ENCODE results near the gene RBMS3.
"Not testable (repeated sequence)": the region's sequence is repeated elsewhere in the genome, so short reads cannot be mapped to it uniquely, and the experiment has no call there.

The RBMS3 gene

GRCh38 chr3:29370476-29371420 is 89.9 kb downstream of the RBMS3 start:
- H3K4me3 ChIP-seq = no peak overlapping the region
- no peak overlapping the region for H3K27ac ChIP-seq

DNA sequence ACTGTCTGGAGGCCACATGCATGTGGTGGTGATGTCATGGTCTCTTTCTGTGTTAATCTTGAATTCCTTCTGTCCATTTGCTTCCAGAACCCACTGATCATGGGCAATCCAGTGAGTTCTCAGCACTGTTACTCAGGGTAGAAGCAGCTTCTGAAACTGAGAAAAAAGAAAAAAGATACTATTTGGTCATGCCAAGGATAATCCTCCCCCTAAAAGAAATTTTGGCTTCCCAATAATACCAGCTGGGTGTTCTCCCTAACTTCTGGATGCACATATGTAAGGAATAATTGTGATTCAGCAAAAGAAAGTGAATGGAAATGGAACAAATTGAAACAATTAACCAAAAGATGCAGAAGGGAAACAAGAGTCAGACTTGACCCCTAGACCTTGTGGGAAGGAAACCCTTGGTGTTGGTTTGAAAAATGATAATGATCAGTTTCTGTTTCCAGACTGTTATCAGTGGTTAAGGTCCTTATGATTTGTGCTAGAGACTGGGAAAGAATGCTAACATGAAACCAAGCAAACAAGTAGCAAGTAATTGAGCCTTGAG is 92.3 kb downstream of the RBMS3 start:
- H3K27ac ChIP-seq = no peak overlapping the region

GRCh38 chr3:29374226-29374625 is 93.4 kb downstream of the RBMS3 start:
- no peak overlapping the region for H3K4me3 ChIP-seq
- H3K27ac ChIP-seq = no peak overlapping the region

More for the DNA sequence above, 92.3 kb downstream of the RBMS3 start:
- no peak overlapping the region for H3K4me3 ChIP-seq

- no peak overlapping the region for H3K4me3 ChIP-seq
- H3K27ac ChIP-seq = no peak overlapping the region
Measured at GRCh38 chr3:29379097-29379496, 98.2 kb downstream of the RBMS3 start.

GRCh38 chr3:29381595-29381994 is 100.7 kb downstream of the RBMS3 start:
- Histone ChIP-seq H3K27ac (peak overlapping the region in 1 of 21 experiments; percentile 23), H3K4me3 (no peak overlapping the region)

- Histone ChIP-seq H3K27ac (peak overlapping the region in 1 of 21 experiments; percentile 23), H3K4me3 (no peak overlapping the region)
Measured at GRCh38 chr3:29382409-29382808, 101.5 kb downstream of the RBMS3 start.

GRCh38 chr3:29382845-29383244 is 102.0 kb downstream of the RBMS3 start:
- H3K4me3 ChIP-seq = no peak overlapping the region
- H3K27ac ChIP-seq = no peak overlapping the region

DNA sequence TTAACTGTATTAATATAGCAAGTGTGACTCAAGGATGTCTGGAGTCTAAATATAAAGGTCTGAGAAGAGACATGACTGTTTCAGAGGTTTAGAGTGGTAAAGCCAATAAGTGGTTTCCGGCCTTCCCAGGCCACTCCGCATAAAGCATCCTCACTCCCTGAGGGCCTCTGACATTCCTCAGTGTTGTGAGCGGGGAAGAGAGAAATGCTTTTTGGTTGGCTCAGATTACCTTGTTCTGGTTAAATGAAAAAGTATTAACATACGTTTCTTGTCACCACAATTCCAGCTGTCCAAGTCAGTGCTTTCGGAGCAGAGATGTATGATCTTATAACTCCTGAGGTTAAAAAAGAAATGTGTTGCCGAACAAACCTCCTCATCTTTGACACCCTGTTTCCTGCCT is 103.8 kb downstream of the RBMS3 start:
- H3K4me3 ChIP-seq = no peak overlapping the region
- peak overlapping the region in 2 of 21 experiments; percentile 11 to 28 for H3K27ac ChIP-seq

DNA sequence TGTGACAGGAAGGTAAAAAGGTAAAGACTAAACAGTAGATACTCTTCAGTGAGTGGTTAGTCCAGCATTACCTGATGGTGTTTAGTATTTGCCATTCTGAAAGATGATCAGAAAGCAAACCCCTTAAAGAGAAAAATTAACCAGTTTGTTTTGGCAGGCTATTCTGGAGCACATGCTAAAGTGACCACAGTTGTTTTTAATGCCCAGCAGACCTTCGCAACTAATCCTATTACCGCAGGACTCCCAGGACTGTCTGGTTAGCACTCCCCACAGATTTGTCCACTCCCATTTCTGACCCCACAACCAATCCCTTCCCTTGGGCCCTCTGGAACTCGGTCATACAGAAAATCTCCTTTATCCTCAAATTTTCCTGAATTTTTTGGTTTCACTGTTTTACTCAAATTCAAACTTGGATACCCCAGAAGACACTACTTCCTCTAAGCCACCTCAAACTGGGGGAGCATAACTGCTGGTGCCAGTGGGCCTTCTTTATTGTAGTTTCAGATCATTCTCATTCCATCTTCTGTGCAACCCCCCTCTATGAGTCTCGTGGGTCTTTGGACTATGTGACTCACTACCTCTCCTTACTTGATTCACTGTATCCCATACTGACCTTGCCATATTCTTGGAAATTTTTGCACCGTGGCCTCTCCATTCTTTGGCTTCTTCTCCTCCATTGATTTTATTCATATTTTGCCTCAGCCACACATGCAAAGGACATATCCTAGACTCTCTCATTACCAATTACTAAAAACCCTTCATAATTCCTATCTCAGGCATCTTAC is 104.4 kb downstream of the RBMS3 start:
- no peak overlapping the region for H3K4me3 ChIP-seq
- peak overlapping the region in 2 of 21 experiments; percentile 2 to 11 for H3K27ac ChIP-seq

DNA sequence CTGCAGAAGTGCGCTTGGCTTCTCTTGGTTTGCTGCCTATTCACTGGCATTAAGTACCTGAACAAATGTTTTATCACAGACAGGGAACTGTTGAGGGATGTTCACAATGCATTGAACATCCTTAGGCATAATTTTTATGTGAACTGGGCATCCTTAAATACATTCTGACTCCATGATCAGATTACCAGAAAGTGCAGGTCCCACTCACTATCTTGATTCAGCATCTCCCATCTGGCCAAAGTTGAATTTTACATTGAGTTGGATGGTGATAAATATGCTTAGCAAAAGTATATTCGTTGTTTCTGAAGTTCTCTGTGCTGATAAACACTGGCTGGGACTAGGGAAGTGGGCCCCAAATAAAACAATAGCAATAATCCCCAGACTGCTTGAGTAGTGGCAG is 108.5 kb downstream of the RBMS3 start:
- Histone ChIP-seq H3K27ac (no peak overlapping the region), H3K4me3 (no peak overlapping the region)

- no peak overlapping the region for H3K4me3 ChIP-seq
- no peak overlapping the region for H3K27ac ChIP-seq
Measured at GRCh38 chr3:29392625-29393388, 111.9 kb downstream of the RBMS3 start.

- not testable (repeated sequence) for H3K4me3 ChIP-seq, H3K27ac ChIP-seq
Measured at GRCh38 chr3:29393946-29394345, 113.1 kb downstream of the RBMS3 start.

DNA sequence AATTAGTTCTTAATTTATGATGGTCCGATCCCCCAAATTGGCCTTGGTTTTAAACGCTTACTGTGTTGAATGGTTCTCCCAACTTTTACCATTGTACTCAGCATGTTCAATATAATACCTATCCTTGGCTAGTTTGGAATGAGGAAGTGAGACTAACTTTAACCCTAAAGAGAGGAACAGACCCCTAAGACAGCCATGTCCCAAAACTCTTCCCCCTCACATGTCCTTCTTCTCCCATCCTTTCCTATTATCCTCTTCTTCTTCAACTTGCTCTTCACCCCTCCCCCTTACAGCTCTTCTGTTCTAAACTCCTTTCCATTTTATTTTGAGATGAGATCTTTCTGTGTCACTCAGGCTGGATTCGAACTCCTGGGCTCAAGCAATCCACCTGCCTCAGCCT is 116.5 kb downstream of the RBMS3 start:
- Histone ChIP-seq H3K4me3 (no peak overlapping the region), H3K27ac (no peak overlapping the region)

GRCh38 chr3:29398787-29399186 is 117.9 kb downstream of the RBMS3 start:
- Histone ChIP-seq H3K4me3 (no peak overlapping the region), H3K27ac (no peak overlapping the region)

DNA sequence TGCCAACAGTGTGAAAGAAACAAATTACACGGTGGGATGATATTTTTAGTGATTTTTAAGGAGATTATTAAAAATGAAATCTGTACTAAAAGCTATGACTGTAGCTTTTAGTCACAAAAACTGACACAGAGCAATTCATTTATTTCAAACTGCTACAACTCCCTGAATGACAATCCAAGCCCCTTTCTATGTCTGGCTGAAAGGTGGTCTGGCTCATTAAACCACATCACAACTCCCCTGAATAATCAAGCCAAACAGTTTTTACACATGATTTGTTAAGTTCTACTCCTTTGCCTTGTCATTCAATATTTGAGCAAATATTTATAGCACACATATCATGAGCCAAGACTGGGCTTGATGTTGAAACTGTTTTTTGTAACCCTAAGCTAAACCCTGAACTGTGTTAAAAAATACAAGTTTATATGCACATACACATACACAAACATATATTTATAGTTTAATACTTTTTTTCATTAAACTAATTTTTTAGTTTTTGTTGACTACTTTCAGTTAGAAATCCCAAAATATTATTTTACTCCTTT is 125.5 kb downstream of the RBMS3 start:
- H3K27ac ChIP-seq = no peak overlapping the region
- no peak overlapping the region for H3K4me3 ChIP-seq

DNA sequence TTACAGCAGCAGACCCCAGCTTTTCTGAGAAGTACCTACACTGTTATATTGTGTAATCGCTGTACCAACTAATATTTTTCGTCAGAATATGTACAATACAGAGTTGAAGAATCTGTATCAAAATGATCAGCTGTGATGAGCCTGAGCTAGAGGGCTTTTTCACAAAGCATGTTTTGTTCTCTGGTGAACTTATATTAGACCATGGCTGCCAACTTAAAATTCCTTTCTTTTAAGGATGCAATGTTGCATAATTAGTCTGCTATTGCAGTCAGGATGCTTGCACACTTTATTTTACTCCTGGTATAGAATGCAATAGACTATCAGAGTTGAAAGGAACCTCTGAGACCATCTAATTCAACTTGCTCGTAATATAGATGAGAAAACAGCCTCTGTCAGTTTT is 127.8 kb downstream of the RBMS3 start:
- Histone ChIP-seq H3K4me3 (no peak overlapping the region), H3K27ac (no peak overlapping the region)

DNA sequence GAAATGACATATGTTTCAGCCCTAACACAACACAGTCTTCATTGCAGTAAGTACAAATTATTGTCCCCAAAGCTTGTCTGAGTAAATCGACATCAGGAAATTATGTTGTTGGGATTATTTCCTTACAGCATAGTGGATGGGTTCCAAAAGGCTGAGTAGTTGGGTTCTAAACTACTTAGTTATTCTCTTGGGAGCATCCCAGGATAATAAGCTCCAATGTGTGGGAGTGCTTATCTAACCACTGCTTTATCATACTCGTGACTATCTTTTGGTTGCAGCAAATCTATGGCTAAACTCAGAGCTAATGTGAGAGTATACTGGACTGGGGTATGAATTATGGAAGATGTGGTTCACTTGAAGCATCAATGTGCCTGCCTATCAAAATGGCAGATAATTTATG is 128.5 kb downstream of the RBMS3 start:
- Histone ChIP-seq H3K4me3 (no peak overlapping the region), H3K27ac (no peak overlapping the region)

DNA sequence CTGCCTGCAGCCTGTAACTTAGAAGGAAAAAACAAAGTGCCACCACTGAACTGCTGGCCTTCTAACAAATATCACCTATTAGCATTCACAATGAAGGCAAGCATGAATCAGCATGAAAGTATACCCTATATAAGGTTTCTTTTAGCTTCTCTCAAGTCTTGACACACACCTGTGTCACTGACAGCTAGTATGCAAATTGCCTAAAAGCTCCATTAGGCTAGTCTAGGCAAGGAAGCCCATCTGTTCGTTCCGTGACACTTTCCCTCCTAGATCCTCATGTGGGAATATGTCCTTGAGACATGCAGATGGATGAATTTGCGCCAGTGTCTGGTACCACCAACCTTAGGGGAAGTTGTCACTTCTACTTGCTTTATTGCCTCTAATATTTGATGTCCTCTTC is 129.3 kb downstream of the RBMS3 start:
- H3K27ac ChIP-seq = no peak overlapping the region
- no peak overlapping the region for H3K4me3 ChIP-seq

DNA sequence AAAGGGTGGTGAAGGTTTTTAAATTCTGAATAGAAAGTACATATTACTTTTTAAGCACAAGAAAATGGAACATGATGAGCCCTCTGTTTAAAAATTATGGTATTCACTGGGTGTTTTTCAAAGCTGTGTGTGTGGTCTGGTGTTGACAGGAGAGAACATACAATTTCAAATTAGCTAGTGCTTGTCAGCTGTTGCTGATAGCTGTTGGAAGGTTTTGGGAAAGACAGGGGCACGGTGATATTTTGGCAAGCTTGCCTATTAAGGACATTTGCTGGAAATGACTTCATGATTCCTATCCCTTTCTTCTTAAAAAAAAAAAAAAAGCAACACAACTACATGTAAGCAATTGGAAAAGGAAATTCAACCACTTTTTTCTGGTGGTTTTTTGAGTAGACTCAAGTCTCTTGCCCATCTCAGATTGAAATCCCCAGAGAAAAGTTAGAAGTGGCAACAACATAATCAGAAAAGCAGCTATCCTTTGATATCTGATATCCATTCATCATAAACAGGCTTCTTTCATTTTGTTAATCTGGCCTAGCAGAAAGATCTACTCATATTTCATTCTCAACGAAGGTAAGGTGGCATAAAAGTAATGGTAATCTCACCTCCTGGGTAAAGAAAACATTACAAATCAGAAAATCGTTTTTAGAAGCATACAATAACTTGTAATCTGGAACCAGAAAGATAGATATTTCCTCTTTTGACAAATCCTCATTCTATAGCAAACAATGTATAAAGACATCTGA is 130.0 kb downstream of the RBMS3 start:
- Histone ChIP-seq H3K27ac (no peak overlapping the region), H3K4me3 (no peak overlapping the region)

Measured in skin epidermis (tissue), 12 donors.